Measurements from ENCODE around the gene TCP10L. TPM values are rescaled to one million over a fixed set of nuclear protein-coding genes. Genes with fewer than 3 reads are reported as not detected.

TCP10L gene
- total and polyA plus RNA-seq, 2 of the 8 experiments (the other 6 are each of a cell fraction or from before 2014, with no cell fraction given) = 0.45 to 0.99 TPM

- ChIA-PET POLR2A (ENCODE audit: partially characterized antibody) (interaction anchor here (1.6 kb wide), 1 partner anchor 10 kb away, joined by 5 read pairs; the partner anchor contains the start of gene CFAP298), CTCF (ENCODE audit: partially characterized antibody) (interaction anchor here (3.3 to 5.2 kb wide), 2 partner anchors 34 to 189 kb away, joined by 18 to 23 read pairs; no protein-coding TSS in a partner anchor)
- no peaks in the 10 kb centered on the region for H3K9me3 ChIP-seq (ENCODE audit: insufficient read depth in 2 of 2, low read depth in 1 of 2, low read length in 1 of 2)
- H3K4me1 ChIP-seq (replicated peaks in 1 of 4; ENCODE audit: control insufficient read depth in 3 of 4, insufficient read depth in 4 of 4, low read length in 3 of 4) = peaks cover 27 to 46% (median 32%) of the 10 kb centered on the region in 4 experiments
- H2BK20ac ChIP-seq (ENCODE audit: low read length) = peak overlapping the region; percentile 74
- peak overlapping the region in 1 of 4 experiments; percentile 42; a peak in 1 of 8 replicates for H3K4me3 ChIP-seq (ENCODE audit: extremely low read depth in 1 of 4, insufficient read depth in 2 of 4, low read depth in 3 of 4, low read length in 4 of 4)
- peak overlapping the region; percentile 45 for H4K91ac ChIP-seq (replicated peaks; ENCODE audit: insufficient read length, low read length)
- no peak overlapping the region for H4K8ac ChIP-seq (ENCODE audit: extremely low read depth, insufficient read depth, low read length)
- H4K5ac ChIP-seq (ENCODE audit: insufficient read length, low read depth, low read length) = peak overlapping the region; percentile 27
- H3K23ac ChIP-seq (ENCODE audit: insufficient read length) = no peak overlapping the region
- H3K79me1 ChIP-seq (ENCODE audit: low read depth, low read length) = no peaks in the 10 kb centered on the region; the same call in 1 of the 2 replicates
- no peak overlapping the region; the same call in 1 of the 2 replicates for H2BK5ac ChIP-seq (ENCODE audit: low read depth, low read length)
- H3K27ac ChIP-seq (ENCODE audit: low read depth, low read length) = no peak overlapping the region
- H3K56ac ChIP-seq (replicated peaks; ENCODE audit: insufficient read length, low read depth, low read length) = no peak overlapping the region
- H3K79me2 ChIP-seq (ENCODE audit: control insufficient read depth in 1 of 2, insufficient read depth in 2 of 2, low read length in 2 of 2) = no peaks in the 10 kb centered on the region
- H2AFZ ChIP-seq (ENCODE audit: low read length) = no peak overlapping the region
- 0 out of 2 replicates have a peak, but pooled peaks cover 3% of the 10 kb centered on the region for H3K23me2 ChIP-seq (ENCODE audit: low read depth, low read length)
- no peak overlapping the region for H2AK5ac ChIP-seq (ENCODE audit: low read depth, low read length)
- 77% methylated on average over 8 of the region's 8 CpGs; no CpG with 5 or more reads in 1 of the 2 experiments for WGBS, 2 experiments (ENCODE audit: extremely low coverage in 1 of 2, insufficient coverage in 1 of 2, insufficient read length in 1 of 2, insufficient replicate concordance in 2 of 2, low coverage in 1 of 2, low lambda C conversion rate in 2 of 2, missing lambda C conversion rate in 1 of 2)
- peaks cover 0 to 5% of the 10 kb centered on the region in 2 experiments for H4K20me1 ChIP-seq (replicated peaks in 1 of 2; ENCODE audit: control insufficient read depth in 1 of 2, insufficient read depth in 2 of 2, low read length in 2 of 2)
- no peak overlapping the region for H3K9ac ChIP-seq (replicated peaks in 1 of 4; ENCODE audit: extremely low read depth in 1 of 4, low read depth in 3 of 4, low read length in 3 of 4)
- no peak overlapping the region for H2BK12ac ChIP-seq (ENCODE audit: low read depth, low read length)
- peaks cover 9 to 74% (median 20%) of the 10 kb centered on the region in 4 experiments for H3K36me3 ChIP-seq (ENCODE audit: control insufficient read depth in 2 of 4, insufficient read depth in 4 of 4, low read length in 3 of 4)
- H3K4me2 ChIP-seq (ENCODE audit: insufficient read depth in 1 of 2, low read depth in 2 of 2, low read length in 2 of 2) = peak overlapping the region; percentile 53 to 73
- H3K18ac ChIP-seq (ENCODE audit: extremely low read depth, low read length) = peak overlapping the region; percentile 86; the same call in 1 of the 2 replicates
- no peak overlapping the region for H3K14ac ChIP-seq (ENCODE audit: insufficient read length)
- no peak for DNase-seq (ENCODE audit: low read depth in 1 of 2, low spot score in 2 of 2)
- H3K4ac ChIP-seq (replicated peaks; ENCODE audit: insufficient read length, low read depth, low read length) = peak overlapping the region; percentile 4
- H2BK15ac ChIP-seq (ENCODE audit: low read length) = no peak overlapping the region
- FAIRE-seq = no peak
- H2BK120ac ChIP-seq (replicated peaks; ENCODE audit: low read depth, low read length) = no peak overlapping the region
- H3K27me3 ChIP-seq (replicated peaks in 1 of 4; ENCODE audit: control insufficient read depth in 3 of 4, extremely low read depth in 1 of 4, insufficient read depth in 3 of 4, low read length in 3 of 4) = no peaks in the 10 kb centered on the region
- TF ChIP-seq E2F6 (IDR thresholded peaks at IDR 0.05) (no peak), BCL11A (IDR thresholded peaks at IDR 0.05; ENCODE audit: low read depth in 2 of 2, low read length in 2 of 2) (no peak), SUZ12 (IDR thresholded peaks at IDR 0.05; ENCODE audit: low read length) (no peak), RNF2 (IDR thresholded peaks at IDR 0.05; ENCODE audit: borderline replicate concordance, low read depth, low read length, missing control alignments, poor library complexity, severe bottlenecking) (no peak), EGR1 (IDR thresholded peaks at IDR 0.05; ENCODE audit: borderline replicate concordance, low read depth, low read length) (no peak), SIRT6 (IDR thresholded peaks at IDR 0.05; ENCODE audit: low read length) (no peak), CTBP2 (IDR thresholded peaks at IDR 0.05; ENCODE audit: borderline replicate concordance, insufficient read depth, insufficient read length, low read length) (no peak), RAD21 (IDR thresholded peaks at IDR 0.05 in 1 of 2, conservative IDR thresholded peaks at IDR 0.05 in 1 of 2; ENCODE audit: low read depth in 2 of 2, low read length in 2 of 2) (no peak), TAF7 (optimal IDR thresholded peaks at IDR 0.05; ENCODE audit: borderline replicate concordance, low read depth, low read length) (no peak), CREB1 (IDR thresholded peaks at IDR 0.05) (no peak)
Measured at GRCh38 chr21:32603131-32603530, 17.8 kb upstream of the TCP10L start.

Measured in H1 (cell line).